ENCODE results near the gene RERE.
"Not testable (repeated sequence)": the region's sequence is repeated elsewhere in the genome, so short reads cannot be mapped to it uniquely, and the experiment has no call there.

RERE gene

DNA sequence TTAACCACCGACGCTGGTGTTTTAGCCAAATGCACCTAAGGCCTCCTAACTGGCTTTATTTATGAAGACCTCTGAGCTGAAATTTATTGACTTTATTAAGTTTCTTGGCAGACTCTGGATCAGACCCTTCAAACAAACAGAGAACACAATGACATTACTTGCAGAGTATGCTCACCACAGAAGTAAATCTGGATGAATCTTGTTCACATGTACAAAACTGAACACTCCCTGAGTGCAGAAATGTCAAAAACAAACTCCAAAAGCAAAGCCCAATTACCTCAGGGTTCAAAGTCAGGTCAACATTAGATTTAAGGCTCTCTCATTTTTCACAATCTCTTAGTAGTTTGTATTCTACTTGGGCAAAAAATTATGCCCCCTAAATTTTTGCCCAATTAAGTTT lies 280.9 kb downstream of the RERE start:
- DNase-seq: no peak

DNA sequence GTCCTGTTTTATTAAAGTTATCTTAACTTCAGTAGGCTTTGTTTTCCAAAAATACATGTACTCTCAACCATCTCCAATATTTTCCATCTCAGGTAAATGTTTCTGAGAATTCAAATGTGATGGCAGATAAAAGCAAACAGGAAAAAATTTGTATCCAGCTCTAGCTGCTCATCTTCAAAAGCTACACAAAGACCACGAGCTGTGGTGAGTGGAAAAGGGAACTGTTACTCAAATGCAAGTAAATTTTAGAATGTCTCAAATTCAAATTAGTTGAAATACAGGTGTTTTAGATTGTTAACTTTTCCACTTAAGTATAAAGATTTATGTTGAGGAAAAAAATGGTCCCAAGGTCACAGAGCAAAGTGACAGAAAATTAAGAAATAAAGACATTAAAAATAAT lies 283.5 kb downstream of the RERE start:
- no peak for DNase-seq

DNA sequence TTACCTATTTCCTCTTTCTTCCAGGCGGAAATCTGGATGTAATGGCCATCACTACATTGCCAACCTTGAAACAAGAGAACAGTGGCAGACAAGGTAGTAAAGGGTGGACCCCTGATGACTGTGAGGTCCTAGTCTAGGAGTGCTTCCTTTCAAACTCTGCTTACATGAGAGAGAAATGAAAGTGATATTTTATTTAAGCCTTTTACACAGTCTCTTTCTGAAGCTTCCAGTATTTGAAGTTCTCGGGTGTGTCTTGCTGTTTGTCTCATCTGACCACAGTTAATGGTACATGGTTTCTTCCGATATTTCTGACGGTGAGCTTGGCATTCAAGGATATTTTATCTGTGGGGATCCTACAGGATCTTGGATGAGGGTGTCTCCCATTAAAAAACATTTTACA lies 284.3 kb downstream of the RERE start:
- no peak for DNase-seq

DNA sequence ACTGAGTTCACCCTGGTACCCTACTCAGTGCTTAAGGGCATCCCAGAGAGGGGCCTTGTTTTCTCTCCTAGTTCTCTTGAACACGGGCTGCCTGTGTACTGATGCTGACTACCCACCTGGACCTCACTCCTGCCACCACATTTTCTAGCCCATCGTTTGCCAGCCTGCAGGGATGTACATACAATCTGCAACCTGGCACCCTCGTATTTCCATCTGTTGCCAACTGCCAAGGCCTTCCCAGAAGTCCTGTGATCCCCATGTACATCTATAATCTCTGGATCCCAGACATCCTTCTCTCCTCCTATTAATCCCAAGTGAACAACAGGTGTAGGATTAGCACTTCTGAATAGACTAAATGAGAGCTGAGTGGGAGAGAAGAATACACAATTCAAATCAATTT lies 287.5 kb downstream of the RERE start:
- no peak for DNase-seq

DNA sequence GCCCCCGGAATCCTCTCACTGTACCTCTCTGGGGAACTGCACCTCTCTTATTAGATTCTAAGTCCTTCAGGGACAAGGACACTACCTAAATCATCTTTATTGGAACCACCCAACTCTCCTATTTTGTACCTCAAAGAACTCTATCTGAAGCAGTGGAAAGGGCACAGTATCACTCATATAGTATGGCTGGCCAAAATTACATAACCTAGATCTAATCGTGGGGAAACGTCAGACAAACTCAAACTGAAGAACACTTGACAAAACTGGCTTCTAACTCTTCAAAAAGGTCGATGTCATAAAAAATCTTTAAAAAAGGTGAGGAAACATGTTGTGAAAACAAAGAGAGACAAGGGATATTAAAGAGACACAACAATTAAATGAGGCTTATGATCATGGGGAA lies 289.5 kb downstream of the RERE start:
- no peak for DNase-seq

DNA sequence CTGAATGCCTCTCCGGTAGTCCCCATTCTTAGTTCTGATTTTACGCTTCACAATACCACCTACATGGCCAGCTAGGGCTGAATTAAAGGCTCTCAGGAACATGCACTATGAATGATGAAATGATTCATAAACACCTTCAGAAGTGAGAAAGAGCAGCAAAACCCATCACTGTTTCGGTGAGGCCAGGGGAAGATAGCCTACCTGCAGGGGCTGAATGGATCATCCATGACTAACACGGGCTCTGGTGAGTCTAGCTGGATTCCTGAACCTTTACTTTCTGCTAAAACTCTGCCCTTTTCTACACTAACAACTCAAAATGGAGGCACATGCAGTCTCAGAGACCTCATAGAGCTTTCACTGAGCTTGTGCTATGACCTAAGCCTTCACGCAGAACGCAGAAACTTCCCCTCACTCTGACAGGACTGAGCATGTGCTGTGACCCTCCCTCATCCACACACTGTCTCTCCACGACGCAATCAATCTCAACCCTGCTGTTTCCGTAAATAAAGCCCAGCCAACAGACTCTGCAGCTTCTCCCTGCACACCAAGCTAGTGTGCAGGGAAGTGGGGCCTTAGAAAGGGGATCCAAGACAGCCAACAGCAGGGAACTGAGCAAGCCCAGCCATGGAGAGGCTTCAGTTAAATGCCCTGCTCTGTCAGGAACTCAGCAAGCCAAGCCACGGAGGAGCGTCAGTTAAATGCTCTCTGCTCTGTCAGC lies 291.7 kb downstream of the RERE start:
- peak; percentile 96 for DNase-seq

DNA sequence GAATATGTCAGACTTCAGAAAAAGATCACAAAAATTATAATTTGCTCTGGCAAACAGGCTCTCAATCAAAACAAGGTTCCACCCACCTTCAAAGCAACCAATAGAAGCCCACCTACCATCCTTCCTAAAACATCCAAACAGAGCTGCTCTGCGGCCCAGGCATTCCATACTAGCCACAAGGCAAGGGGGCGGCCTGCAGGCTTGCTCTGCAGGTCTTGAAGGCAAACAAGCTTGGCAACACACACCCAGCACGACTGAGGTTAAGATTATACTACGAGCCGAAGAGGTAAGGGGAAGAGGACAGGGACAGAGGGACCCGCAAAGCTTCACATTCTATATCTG lies 292.3 kb downstream of the RERE start:
- DNase-seq: peak; percentile 69

DNA sequence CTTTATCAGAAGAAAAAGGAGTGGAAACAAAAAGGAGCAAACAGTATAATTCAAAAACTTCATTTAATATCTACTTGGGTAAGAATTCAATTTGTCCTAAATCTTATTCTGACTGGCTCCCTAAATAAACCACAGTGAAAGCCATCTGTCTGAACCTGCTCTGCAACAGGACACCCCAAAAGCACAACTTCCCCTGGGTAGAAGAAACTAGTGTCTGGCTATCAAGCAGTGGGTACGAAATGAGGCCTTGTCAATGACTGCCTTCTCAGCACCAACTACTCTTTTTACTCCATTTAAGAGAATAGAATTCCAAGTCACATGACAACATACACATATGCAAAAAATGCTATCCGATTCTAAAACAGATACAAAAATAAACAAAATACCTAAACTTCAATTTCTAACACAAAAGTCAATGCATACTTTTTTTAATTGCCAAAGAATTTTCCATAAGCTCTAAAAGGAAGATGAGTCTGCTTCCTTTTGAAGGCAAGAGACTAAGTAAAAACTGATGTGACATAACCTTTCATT lies 292.7 kb downstream of the RERE start:
- no peak for DNase-seq

DNA sequence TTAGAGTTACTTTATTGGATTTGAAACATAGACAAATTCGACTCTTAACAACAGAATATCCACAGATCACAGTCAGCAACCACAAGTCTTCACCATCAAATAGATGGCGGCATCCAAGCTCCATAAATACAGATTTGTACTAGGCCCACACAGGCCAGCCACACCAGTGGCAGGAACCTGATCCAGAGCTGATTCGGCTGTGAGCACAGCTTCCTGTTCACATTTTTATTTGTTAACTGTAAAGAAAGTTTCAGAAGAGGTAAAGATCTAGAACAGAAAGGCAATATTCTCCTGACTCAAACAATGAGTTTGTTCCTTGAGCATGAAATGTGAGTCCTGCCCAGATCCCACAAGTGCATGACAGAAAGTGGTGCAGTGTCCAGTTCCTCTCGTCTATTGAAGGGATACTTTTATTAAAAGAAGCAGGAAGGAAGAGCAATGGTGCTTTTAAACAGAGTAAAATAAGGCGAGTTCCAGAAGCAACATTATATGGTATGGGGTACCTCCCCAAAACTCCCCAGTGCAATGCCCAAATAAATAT lies 293.7 kb downstream of the RERE start:
- DNase-seq: no peak

DNA sequence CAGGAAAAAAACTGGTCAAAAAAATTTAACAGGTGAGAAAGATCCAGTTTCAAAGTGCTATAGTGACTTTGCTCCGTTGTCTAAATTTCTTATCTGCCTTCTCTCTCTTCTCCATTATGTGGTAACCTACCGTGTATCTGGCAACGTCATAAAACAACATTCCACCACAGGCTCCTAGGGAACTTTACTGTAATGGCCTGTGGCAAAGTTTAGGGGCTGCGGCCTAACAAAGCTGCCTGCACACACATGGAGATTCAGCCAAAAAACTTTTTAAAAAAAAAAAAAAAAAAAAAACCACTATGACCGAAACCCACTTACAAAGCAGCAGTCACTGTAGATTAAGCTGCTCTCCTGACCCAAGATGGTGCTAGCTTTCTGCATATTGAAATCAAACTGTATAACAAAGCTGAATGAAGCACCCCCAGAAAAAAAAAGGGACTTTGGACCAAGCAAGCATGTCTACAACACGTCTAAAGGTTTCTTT lies 296.9 kb downstream of the RERE start:
- no peak for DNase-seq

DNA sequence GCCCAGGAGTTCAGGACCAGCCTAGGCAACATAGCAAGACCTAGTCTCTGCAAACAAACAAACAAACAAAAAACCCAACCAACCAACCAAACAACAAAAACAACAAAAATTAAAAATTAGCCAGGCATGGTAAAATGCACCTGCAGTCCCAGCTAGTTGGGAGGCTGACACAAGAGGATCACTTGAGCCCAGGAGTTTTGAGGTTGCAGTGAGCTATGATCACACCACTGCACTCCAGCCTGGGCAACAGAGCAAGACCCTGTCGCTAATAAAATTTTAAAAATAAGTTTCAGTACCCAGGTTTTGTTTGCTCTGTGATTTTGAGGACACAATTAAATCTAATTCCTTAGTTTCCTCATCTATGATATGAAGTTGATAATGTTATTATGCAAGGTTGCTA lies 298.3 kb downstream of the RERE start:
- no peak for DNase-seq

DNA sequence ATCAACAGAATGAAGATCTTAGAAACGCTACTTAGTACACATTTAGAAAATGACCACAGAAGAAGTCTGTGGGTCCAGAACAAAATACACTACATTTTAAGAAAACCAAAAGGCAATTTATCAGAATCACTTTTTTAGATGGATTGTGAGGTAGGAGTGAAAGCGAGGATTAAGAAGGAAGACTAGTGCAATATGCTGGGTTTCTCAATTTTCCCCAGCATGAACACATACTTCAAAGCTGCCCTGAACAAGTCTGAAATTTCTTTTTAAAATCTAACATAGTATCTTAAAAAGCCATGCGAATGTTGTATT lies 299.0 kb downstream of the RERE start:
- DNase-seq: no peak

DNA sequence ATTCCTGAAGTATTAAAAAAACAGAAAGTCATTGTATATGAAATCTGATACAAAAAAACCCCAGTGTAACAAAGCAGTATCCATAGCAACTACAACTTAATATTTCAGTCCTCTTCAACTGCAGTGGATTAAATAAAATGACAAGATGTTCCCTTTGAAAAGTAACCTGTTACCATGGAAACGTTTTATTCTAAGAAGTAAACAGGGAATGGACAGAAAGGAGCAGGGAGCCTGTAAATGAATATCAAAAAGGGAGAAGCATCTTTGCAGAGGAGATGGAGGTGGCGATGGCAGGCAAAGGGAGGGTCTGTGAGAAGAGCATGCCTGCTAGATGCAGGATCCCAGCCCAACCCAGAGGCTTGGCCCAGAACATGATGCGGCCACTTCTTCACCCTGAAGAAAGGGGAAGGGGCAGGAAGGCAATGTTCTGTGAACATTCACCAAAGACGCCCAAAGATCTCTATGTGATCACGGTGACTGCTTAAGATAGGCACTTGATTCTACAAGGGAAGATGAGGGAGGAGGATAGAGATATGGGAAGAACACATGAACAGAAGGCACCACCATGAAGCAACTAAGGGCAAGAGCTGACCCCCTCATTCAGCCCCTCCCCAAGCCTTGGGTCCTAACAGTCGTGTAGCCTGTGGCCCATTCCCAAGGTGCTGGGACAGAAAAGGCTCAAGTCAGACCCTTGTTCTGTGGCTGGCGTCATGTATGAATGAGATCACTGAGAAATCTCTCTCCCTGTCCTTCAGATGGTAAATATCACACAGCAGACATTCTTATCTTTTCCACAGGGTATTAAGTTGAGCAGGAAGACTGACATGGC lies 299.6 kb downstream of the RERE start:
- no peak for DNase-seq

DNA sequence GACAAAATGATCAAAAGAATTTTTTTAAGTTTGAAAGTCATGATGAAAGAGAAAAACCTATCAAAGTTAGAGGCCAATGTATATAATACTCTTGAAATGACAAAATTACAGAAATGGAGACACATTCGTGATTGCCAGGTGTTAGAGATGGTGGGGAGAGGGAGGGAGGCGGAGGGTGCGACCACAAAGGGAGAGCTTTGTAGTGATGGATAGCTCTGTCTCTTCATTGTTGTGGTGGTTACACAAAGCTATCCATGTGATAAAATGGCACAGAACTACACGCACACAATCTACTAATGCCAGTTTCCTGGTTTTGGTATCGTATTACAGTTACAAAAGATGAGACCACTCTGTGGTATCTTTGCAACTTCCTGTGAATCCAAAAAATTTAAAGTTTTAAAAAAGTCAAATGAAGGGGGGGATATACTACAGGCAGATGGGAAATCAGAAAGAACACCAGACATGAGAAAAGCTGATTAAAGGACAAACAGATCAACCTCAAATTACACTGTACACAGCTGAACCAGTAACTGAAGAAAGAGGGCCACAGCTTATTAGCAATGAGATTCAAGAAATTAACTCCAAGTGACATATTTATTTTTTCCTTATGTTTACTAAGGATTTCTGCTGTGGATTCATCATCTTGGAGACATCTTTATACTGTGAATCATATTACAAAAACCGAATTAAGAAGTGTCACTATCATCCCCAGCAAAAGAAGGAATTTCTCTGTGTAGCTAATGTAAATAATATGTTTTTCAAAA lies 300.5 kb downstream of the RERE start:
- DNase-seq: no peak

DNA sequence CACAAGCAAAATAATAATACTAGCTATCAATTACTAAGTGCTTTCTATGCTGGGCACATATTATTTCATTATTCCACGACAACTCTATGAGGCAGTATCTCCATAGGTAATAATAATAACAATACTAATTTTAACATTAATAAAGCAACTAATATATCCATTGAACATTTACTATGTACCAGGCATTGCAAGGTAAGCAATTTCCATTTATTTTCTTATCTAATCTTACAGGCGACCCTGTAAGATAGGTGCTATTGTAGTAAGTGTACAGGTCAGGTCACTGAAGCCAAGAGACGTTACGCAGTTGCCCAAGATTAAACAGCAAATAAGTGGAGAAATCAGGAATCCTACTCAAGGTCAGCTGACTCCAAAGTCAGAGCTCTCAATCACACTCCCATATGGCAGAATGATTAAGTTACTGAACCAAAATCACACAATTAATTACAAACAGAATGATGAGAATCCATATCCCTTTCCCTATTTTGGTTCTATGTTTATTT lies 301.1 kb downstream of the RERE start:
- no peak for DNase-seq

DNA sequence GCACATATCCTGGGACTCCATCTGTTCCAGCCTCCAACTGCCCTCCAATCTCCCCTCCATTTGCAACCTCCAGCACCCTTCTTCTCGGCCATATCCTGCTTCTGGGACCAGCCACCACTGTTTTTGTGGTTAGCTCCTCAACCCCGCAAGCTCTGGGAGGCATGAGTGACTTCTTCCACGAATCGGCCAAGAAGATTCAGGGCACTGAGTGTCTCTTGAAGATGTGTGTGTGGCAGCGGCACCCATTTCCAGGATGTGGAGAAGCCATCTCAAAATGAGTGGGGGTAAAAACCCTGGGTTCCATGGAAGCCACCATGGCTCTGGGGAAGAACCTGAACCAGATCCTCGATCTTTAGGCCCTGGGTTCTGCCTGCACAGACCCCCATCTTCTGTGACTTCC lies 304.9 kb downstream of the RERE start:
- DNase-seq: no peak

DNA sequence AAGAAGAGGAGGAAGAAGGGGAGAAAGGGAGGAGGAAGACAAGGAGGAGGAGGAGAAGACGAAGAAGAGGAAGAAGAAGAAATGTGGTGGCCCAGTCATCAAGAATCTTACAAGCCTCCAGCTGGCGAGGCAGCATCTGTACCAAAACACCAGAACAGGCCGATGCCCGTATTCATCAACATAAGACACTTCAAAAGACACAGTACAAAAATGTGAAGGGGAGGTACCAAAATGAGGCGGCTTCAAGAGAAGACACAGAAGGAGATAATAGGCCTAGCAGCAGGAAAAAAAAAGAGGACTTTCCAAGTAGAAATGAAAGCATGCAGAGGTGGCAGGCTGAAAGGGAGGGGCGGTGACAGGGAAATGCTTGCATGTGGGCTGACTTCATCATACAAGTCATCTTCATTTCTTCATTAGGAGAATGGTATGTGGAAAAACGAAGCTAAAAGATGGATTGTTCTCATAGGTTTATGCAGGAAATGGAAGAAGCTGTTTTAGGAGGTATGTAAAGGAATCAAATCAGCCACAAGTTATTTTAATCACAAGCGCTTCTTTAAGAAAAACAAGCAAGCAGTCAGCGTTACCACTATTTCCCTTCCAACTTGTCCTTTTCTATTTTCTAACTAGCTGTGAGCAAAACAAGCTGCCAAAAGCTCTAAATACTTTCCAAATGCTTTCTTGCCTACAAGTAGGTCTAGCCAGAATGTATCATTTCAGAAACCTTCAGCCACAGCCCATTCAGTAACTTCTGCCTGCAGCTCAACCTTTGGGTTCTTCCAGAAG lies 307.2 kb downstream of the RERE start:
- DNase-seq: peak; percentile 74

DNA sequence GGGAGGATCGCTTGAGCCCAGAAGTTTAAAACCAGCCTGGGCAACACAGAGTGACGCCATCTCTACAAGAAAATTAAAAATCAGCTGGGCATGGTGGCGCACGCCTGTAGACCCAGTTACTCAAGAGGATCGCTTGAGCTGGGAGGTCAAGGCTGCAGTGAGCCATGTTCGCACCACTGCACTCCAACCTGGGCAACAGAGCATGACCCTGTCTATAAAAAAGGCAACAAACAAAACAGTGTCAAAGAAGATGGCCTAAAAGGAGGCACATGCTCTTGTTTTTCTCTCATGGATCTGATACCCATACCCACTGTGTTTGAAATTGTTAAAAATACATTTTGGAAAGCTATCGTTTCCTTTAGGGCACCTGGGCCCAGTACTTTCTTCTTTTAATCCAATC lies 307.9 kb downstream of the RERE start:
- DNase-seq: no peak

DNA sequence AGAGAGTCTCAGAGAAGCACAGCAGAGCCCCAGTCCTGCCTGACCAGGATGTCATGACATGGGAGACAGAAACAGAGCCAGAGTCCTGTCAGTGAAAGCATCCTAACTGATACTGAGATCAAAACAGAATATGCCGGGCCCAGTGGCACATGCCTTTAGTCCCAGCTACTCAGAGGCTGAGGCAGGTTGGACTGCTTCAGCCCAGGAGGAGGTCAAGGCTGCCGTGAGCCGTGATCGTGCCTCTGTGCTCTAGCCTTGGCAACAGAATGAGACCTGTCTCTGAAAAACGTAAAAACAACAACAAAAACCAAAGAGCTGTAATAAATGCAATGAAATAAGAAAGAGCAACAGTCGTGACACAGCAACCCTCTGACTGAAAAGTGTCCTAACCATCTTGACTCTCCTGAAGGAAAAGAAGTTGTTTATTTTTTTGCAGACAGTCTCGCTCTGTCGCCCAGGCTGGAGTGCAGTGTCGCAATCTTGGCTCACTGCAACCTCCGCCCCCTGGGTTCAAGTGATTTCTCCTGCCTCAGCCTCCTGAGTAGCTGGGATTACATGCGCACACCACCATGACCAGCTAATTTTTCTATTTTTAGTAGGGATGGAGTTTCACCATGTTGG lies 310.3 kb downstream of the RERE start:
- no peak for DNase-seq

DNA sequence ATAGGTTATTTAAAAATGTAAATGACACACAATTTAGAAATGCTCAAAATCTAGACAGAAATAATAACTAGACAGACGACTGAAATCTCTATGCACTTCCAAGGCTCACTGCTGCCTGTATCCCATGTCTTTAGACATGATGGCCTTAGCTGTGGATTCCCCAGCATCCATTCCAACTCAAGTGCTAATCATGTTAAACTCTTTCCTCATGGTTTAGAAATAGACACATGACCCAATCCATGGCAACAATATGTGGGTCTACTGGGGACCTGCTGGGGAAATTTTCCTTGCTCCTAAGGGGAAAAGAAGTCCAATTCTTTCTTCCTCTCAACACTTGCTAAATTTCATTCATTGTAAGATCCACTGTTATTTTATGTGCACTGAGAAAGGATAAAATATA lies 311.0 kb downstream of the RERE start:
- DNase-seq: no peak

DNA sequence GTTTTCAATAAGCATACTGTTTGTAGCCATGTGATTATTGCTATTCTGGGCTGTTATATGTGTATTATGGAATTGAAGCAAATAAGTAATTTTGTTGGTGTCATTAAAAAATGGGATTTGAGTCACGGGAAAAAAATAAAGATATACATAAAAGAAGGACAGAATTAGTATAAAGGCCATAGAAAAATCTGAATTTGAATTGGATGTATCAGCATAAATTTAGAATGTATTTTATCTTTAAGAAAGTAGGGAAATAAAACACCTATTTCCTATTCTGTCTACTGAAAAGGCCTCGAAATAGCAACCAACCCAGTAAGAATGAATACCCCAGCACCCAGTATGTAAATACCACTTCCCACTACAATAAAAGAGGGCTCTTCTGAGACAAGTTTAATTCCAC lies 313.6 kb downstream of the RERE start:
- no peak for DNase-seq

DNA sequence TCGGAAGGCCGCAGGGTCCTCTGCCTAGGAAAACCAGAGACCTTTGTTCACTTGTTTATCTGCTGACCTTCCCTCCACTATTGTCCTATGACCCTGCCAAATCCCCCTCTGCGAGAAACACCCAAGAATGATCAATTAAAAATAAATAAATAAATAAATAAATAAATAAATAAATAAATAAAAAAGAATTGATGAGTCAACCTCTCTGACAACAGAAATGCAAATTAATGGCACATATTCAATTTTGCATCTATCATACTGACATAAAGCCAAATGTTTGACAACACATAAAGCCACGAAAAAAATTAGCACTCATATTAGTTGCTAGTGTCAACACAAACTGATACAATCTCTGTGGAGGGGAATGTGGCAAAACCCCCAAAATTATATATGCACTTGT lies 314.5 kb downstream of the RERE start:
- DNase-seq: not testable (repeated sequence)
